K562 (cell line): Measurements from ENCODE around the gene NDFIP1. TPM values are rescaled to one million over a fixed set of nuclear protein-coding genes. Genes with fewer than 3 reads are reported as not detected.

ENCODE experiments used
- MECOM ChIP-seq: fragments of 250-450 bp; sonication (Bioruptor Pico); IDR thresholded peaks from 2 replicates; pipeline ENCODE4 v1.8.0; 2022; ENCODE audit warnings: inconsistent platforms
- NR2C1 ChIP-seq, 2 experiments: fragments of 450-650 bp; IDR thresholded peaks; 2 replicates each; pipeline ENCODE4 v1.6.1; 2017; ENCODE audit warnings: mild to moderate bottlenecking in 2 of 2, antibody characterized with exemption in 1 of 2, inconsistent platforms in 1 of 2, missing compliant biosample characterization in 1 of 2, missing genetic modification characterization in 1 of 2
- POU5F1 ChIP-seq: fragments of 150-350 bp; IDR thresholded peaks from 2 replicates; pipeline ENCODE4 v1.6.1; 2014; ENCODE audit warnings: borderline replicate concordance, low read length, low read depth, mild to moderate bottlenecking; ENCODE audit not compliant: partially characterized antibody
- SMARCA4 ChIP-seq: fragments of 450-650 bp; IDR thresholded peaks from 2 replicates; pipeline ENCODE4 v1.6.1; 2016
- SNRNP70 ChIP-seq: fragments of 200-400 bp; formaldehyde crosslinking; optimal IDR thresholded peaks from 2 replicates; pipeline ENCODE3; 2017; ENCODE audit warnings: low read depth, low read length
- TCF7L2 ChIP-seq: fragments of 150-350 bp; IDR thresholded peaks from 2 replicates; pipeline ENCODE4 v1.6.1; 2016; ENCODE audit warnings: low read depth, mild to moderate bottlenecking, low read length, moderate library complexity
- ZNF282 ChIP-seq: sonication (generic); formaldehyde crosslinking; IDR thresholded peaks from 2 replicates; pipeline ENCODE4 v1.8.1; 2023; ENCODE audit warnings: missing genetic modification reagents
- ZNF431 ChIP-seq: sonication (generic); formaldehyde crosslinking; IDR thresholded peaks from 2 replicates; pipeline ENCODE4 v1.8.0; 2022; ENCODE audit warnings: mild to moderate bottlenecking, missing genetic modification reagents
- ZNF584 ChIP-seq: fragments of 200-800 bp; sonication (Bioruptor generic); IDR thresholded peaks from 2 replicates; pipeline ENCODE4 v1.6.1; 2016; ENCODE audit warnings: low read depth, mild to moderate bottlenecking, missing genetic modification characterization, missing compliant biosample characterization
- polyA plus RNA-seq, 8 experiments: library from polyadenylated mRNA; depleted of rRNA in 4 of 8; stranded (reverse) in 5 of 8; unstranded in 3 of 8; fragments of >200 nt; fragmentation: Nextera tagmentation in 2 of 8; fragmentation: Illumina TruSeq in 1 of 8; extraction: Ambion mirVana in 2 of 8; extraction: Trizol in 1 of 8; gene quantifications; 2 replicates each; pipeline versions ENCODE4 v1.2.1 to v1.2.3, GENCODE V29; 2011 to 2014; ENCODE audit warnings: inconsistent platforms in 1 of 8, missing spikeins in 1 of 8
- total RNA-seq, 7 experiments: library from RNA; depleted of rRNA in 6 of 7; stranded (reverse); fragments of >200 nt in 6 of 7; fragmentation: Illumina TruSeq in 2 of 7; extraction: Trizol in 2 of 7; gene quantifications; 2 replicates each; pipeline versions ENCODE4 v1.2.1 to v1.2.3, GENCODE V29; 2011 to 2021; ENCODE audit warnings: low replicate concordance in 1 of 7
- TF ChIP-seq, protein P1 (sequence below): sonication (generic); formaldehyde crosslinking; IDR thresholded peaks from 2 replicates; pipeline ENCODE4 v1.8.1; 2022; ENCODE audit warnings: missing genetic modification reagents
- TF ChIP-seq, protein P2 (sequence below), 2 experiments: fragments of 450-650 bp; IDR thresholded peaks; 2 replicates each; pipeline ENCODE4 v1.6.1; 2018; ENCODE audit warnings: mild to moderate bottlenecking in 2 of 2, low read depth in 1 of 2; ENCODE audit not compliant: partially characterized antibody in 2 of 2
- TF ChIP-seq, protein P3 (sequence below), 2 experiments: fragments of 450-650 bp in 1 of 2; sonication (generic) in 1 of 2; formaldehyde crosslinking in 1 of 2; IDR thresholded peaks; 2 replicates each; pipeline versions ENCODE4 v1.7.1 to v1.9.0; 2016 to 2022; ENCODE audit warnings: inconsistent platforms in 1 of 2, mild to moderate bottlenecking in 1 of 2, missing genetic modification reagents in 1 of 2

The NDFIP1 gene
- total and polyA plus RNA-seq, 9 of the 15 experiments (the other 6 are each of a cell fraction or from before 2014, with no cell fraction given), result 5.3 to 37.5 (median 31.9) TPM

DNA sequence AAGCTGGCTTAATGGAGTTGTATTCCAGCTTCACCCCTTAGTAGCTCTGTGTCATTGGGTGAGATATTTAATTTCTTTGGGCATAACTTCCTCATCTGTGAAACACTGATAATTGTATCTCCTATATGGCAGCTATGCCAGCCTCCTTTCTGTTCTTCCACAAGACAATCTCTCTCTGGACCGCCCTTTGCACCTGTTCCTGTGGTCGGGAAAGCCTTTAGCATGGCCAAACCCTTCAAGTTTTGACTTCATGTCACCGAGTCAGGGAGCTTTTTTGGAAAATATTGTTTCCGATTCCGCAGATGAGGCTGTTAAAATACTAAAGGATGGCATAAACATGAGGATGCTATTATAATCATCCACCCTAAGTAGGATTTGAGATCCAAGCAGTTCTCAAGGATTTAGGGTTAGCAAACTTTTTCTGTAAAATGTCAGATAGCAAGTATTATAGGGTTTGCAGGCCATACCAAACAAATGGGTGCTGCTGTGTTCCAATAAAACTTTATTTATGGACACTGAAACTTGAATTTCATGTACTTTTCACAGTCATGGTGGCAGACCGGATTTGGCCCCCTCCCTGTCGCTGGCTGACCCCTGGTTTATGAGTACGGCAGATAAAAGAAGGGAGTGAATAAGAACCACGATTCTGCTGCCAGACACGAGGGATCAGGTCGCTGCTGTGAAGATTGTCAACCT lies 695 bp upstream of the NDFIP1 start (continued):
- TF ChIP-seq, protein P1, sequence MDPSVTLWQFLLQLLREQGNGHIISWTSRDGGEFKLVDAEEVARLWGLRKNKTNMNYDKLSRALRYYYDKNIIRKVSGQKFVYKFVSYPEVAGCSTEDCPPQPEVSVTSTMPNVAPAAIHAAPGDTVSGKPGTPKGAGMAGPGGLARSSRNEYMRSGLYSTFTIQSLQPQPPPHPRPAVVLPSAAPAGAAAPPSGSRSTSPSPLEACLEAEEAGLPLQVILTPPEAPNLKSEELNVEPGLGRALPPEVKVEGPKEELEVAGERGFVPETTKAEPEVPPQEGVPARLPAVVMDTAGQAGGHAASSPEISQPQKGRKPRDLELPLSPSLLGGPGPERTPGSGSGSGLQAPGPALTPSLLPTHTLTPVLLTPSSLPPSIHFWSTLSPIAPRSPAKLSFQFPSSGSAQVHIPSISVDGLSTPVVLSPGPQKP (CRISPR knock-in tag), result no peak
- TF ChIP-seq ZNF282 (CRISPR knock-in tag) (no peak), POU5F1 (no peak), SNRNP70 (no peak), NR2C1 (IDR thresholded peaks at IDR 0.05) (no peak), NR2C1 (tag; IDR thresholded peaks at IDR 0.05) (0 out of 2 replicates have a peak, but pooled peaks have one; percentile 33), ZNF584 (CRISPR knock-in tag) (no peak), MECOM (CRISPR knock-in tag) (0 out of 2 replicates have a peak, but pooled peaks have one; percentile 40), TCF7L2 (no peak), SMARCA4 (no peak), ZNF431 (CRISPR knock-in tag) (no peak)
- TF ChIP-seq, protein P2, sequence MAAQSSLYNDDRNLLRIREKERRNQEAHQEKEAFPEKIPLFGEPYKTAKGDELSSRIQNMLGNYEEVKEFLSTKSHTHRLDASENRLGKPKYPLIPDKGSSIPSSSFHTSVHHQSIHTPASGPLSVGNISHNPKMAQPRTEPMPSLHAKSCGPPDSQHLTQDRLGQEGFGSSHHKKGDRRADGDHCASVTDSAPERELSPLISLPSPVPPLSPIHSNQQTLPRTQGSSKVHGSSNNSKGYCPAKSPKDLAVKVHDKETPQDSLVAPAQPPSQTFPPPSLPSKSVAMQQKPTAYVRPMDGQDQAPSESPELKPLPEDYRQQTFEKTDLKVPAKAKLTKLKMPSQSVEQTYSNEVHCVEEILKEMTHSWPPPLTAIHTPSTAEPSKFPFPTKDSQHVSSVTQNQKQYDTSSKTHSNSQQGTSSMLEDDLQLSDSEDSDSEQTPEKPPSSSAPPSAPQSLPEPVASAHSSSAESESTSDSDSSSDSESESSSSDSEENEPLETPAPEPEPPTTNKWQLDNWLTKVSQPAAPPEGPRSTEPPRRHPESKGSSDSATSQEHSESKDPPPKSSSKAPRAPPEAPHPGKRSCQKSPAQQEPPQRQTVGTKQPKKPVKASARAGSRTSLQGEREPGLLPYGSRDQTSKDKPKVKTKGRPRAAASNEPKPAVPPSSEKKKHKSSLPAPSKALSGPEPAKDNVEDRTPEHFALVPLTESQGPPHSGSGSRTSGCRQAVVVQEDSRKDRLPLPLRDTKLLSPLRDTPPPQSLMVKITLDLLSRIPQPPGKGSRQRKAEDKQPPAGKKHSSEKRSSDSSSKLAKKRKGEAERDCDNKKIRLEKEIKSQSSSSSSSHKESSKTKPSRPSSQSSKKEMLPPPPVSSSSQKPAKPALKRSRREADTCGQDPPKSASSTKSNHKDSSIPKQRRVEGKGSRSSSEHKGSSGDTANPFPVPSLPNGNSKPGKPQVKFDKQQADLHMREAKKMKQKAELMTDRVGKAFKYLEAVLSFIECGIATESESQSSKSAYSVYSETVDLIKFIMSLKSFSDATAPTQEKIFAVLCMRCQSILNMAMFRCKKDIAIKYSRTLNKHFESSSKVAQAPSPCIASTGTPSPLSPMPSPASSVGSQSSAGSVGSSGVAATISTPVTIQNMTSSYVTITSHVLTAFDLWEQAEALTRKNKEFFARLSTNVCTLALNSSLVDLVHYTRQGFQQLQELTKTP (IDR thresholded peaks at IDR 0.05; ENCODE audit: low read depth in 1 of 2, partially characterized antibody in 2 of 2), result no peak
- TF ChIP-seq, protein P3, sequence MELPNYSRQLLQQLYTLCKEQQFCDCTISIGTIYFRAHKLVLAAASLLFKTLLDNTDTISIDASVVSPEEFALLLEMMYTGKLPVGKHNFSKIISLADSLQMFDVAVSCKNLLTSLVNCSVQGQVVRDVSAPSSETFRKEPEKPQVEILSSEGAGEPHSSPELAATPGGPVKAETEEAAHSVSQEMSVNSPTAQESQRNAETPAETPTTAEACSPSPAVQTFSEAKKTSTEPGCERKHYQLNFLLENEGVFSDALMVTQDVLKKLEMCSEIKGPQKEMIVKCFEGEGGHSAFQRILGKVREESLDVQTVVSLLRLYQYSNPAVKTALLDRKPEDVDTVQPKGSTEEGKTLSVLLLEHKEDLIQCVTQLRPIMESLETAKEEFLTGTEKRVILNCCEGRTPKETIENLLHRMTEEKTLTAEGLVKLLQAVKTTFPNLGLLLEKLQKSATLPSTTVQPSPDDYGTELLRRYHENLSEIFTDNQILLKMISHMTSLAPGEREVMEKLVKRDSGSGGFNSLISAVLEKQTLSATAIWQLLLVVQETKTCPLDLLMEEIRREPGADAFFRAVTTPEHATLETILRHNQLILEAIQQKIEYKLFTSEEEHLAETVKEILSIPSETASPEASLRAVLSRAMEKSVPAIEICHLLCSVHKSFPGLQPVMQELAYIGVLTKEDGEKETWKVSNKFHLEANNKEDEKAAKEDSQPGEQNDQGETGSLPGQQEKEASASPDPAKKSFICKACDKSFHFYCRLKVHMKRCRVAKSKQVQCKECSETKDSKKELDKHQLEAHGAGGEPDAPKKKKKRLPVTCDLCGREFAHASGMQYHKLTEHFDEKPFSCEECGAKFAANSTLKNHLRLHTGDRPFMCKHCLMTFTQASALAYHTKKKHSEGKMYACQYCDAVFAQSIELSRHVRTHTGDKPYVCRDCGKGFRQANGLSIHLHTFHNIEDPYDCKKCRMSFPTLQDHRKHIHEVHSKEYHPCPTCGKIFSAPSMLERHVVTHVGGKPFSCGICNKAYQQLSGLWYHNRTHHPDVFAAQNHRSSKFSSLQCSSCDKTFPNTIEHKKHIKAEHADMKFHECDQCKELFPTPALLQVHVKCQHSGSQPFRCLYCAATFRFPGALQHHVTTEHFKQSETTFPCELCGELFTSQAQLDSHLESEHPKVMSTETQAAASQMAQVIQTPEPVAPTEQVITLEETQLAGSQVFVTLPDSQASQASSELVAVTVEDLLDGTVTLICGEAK (IDR thresholded peaks at IDR 0.05), result peak; percentile 95
- TF ChIP-seq, protein P3 (CRISPR knock-in tag; IDR thresholded peaks at IDR 0.05), result peak; percentile 88
